Fibroblast of villous mesenchyme (primary cell): ENCODE data around the gene PRADC1. TPM values are rescaled to one million over a fixed set of nuclear protein-coding genes. Genes with fewer than 3 reads are reported as not detected.

Experiments used
- DNase-seq: peaks from one replicate; pipeline ENCODE4 v3.0.0-alpha.2; 2010; ENCODE audit warnings: low read depth
- H3K4me3 ChIP-seq: 2 replicates; pipeline ENCODE4 v1.5.1; 2011; ENCODE audit warnings: low read depth, mild to moderate bottlenecking, low read length
- CTCF ChIP-seq: IDR thresholded peaks from 2 replicates; pipeline ENCODE4 v1.5.1; 2012; ENCODE audit warnings: low read depth, mild to moderate bottlenecking, low read length; ENCODE audit not compliant: insufficient read depth
- total RNA-seq: library from RNA; depleted of rRNA; stranded (reverse); fragments of >200 nt; gene quantifications from 2 replicates; pipeline ENCODE4 v1.2.3, GENCODE V29; 2012

Gene PRADC1
- 14.2 and 18.1 TPM in 2 replicates for total RNA-seq

- peak; percentile 100 for DNase-seq
- H3K4me3 ChIP-seq = peak within 1 kb of the TSS; percentile 85
- no peak for TF ChIP-seq CTCF
Measured at GRCh38 chr2:73233154-73233931, at the start of gene PRADC1. Gene PRADC1, minus strand, starts transcription at chr2:73233239. Its CDS starts 79 bp downstream, at chr2:73233160.

- TF ChIP-seq CTCF = no peak
- DNase-seq = no peak
Measured at GRCh38 chr2:73281244-73281643, 48.2 kb upstream of the PRADC1 start.

GRCh38 chr2:73279852-73280251, 46.8 kb upstream of the PRADC1 start:
- TF ChIP-seq CTCF = no peak
- no peak for DNase-seq
- H3K4me3 ChIP-seq = no peak overlapping the region

More at GRCh38 chr2:73281244-73281643, 48.2 kb upstream of the PRADC1 start:
- no peak overlapping the region for H3K4me3 ChIP-seq

GRCh38 chr2:73272270-73272669, 39.2 kb upstream of the PRADC1 start:
- TF ChIP-seq CTCF = no peak
- no peak overlapping the region for H3K4me3 ChIP-seq
- DNase-seq = no peak

- no peak for DNase-seq
- no peak for TF ChIP-seq CTCF
- no peak overlapping the region for H3K4me3 ChIP-seq
Measured at GRCh38 chr2:73269686-73270465, 36.8 kb upstream of the PRADC1 start.

- DNase-seq = no peak
Measured at GRCh38 chr2:73268830-73269685, 36.0 kb upstream of the PRADC1 start.

More at GRCh38 chr2:73268830-73269685, 36.0 kb upstream of the PRADC1 start:
- H3K4me3 ChIP-seq = no peak overlapping the region
- TF ChIP-seq CTCF = no peak
